Esophagus mucosa (tissue), 1 donor: ENCODE measurements around the gene BSND. TPM values are rescaled to one million over a fixed set of nuclear protein-coding genes. Genes with fewer than 3 reads are reported as not detected.
"Not testable (repeated sequence)": the region's sequence is repeated elsewhere in the genome, so short reads cannot be mapped to it uniquely, and the experiment has no call there.

Experiments used
- ATAC-seq: fragments of 200-7000 bp; cut with Tn5 transposase; one replicate; pipeline ENCODE4 v1.9.1; 2020
- total RNA-seq: library from RNA; stranded (reverse); gene quantifications from one replicate; pipeline ENCODE4 v1.2.4, GENCODE V29; 2023
- donor health status: DM: yes; HTN: yes; CAD: no.

Gene BSND
- not detected for total RNA-seq

GRCh38 chr1:54998677-54999076, at the start of gene BSND:
TSS of gene BSND (plus strand) at chr1:54998933. CDS start at chr1:54999187, 254 bp downstream.
- no peak for ATAC-seq

GRCh38 chr1:54949053-54949452, 49.7 kb upstream of the BSND start:
- no peak for ATAC-seq

- no peak for ATAC-seq
Observed at GRCh38 chr1:54950006-54950368, 48.7 kb upstream of the BSND start.

- peak; percentile 80 for ATAC-seq
Observed at GRCh38 chr1:54950369-54951163, 48.2 kb upstream of the BSND start.

GRCh38 chr1:54951810-54952226, 46.9 kb upstream of the BSND start:
- ATAC-seq: no peak

- ATAC-seq: no peak
Observed at GRCh38 chr1:54952950-54953718, 45.6 kb upstream of the BSND start.

- no peak for ATAC-seq
Observed at GRCh38 chr1:54953846-54954245, 44.9 kb upstream of the BSND start.

- no peak for ATAC-seq
Observed at GRCh38 chr1:54955359-54955758, 43.4 kb upstream of the BSND start.

- no peak for ATAC-seq
Observed at GRCh38 chr1:54956726-54957125, 42.0 kb upstream of the BSND start.

GRCh38 chr1:54959241-54959640, 39.5 kb upstream of the BSND start:
- ATAC-seq: no peak

GRCh38 chr1:54962612-54963395, 35.9 kb upstream of the BSND start:
- ATAC-seq: no peak

- ATAC-seq: not testable (repeated sequence)
Observed at GRCh38 chr1:54963829-54964228, 34.9 kb upstream of the BSND start.

- ATAC-seq: peak; percentile 74
Observed at GRCh38 chr1:54965624-54966340, 33.0 kb upstream of the BSND start.

- ATAC-seq: no peak
Observed at GRCh38 chr1:54967372-54967771, 31.4 kb upstream of the BSND start.

- no peak for ATAC-seq
Observed at GRCh38 chr1:54968551-54968950, 30.2 kb upstream of the BSND start.

GRCh38 chr1:54969879-54970278, 28.9 kb upstream of the BSND start:
- no peak for ATAC-seq

- peak; percentile 88 for ATAC-seq
Observed at GRCh38 chr1:54970901-54971300, 27.8 kb upstream of the BSND start.

GRCh38 chr1:54971317-54971791, 27.4 kb upstream of the BSND start:
- ATAC-seq: peak; percentile 82

- ATAC-seq: no peak
Observed at GRCh38 chr1:54972436-54972835, 26.3 kb upstream of the BSND start.

GRCh38 chr1:54973205-54973921, 25.4 kb upstream of the BSND start:
- no peak for ATAC-seq

- no peak for ATAC-seq
Observed at GRCh38 chr1:54975356-54976108, 23.2 kb upstream of the BSND start.
